Osteocyte (in vitro differentiated cells): ENCODE data around the gene APOBEC3H. TPM values are rescaled to one million over a fixed set of nuclear protein-coding genes. Genes with fewer than 3 reads are reported as not detected.

Experiments
- DNase-seq: peaks from one replicate; pipeline ENCODE4 v3.0.0; 2021; ENCODE audit warnings: mixed read lengths; ENCODE audit not compliant: unreplicated experiment; ENCODE audit errors: extremely low spot score
- H3K27ac Mint-ChIP-seq: one replicate; pipeline ENCODE4 v1.8.0; 2021; ENCODE audit warnings: mild to moderate bottlenecking, mixed read lengths; ENCODE audit not compliant: unreplicated experiment
- H3K27me3 Mint-ChIP-seq: one replicate; pipeline ENCODE4 v1.8.0; 2021; ENCODE audit warnings: mixed read lengths; ENCODE audit not compliant: unreplicated experiment
- H3K36me3 Mint-ChIP-seq: one replicate; pipeline ENCODE4 v1.8.0; 2021; ENCODE audit warnings: mixed read lengths; ENCODE audit not compliant: unreplicated experiment
- H3K4me1 Mint-ChIP-seq: one replicate; pipeline ENCODE4 v1.8.0; 2021; ENCODE audit warnings: mixed read lengths; ENCODE audit not compliant: unreplicated experiment
- H3K4me3 Mint-ChIP-seq: one replicate; pipeline ENCODE4 v1.8.0; 2021; ENCODE audit warnings: mild to moderate bottlenecking, moderate library complexity, mixed read lengths; ENCODE audit not compliant: unreplicated experiment
- H3K9me3 Mint-ChIP-seq: one replicate; pipeline ENCODE4 v1.8.0; 2021; ENCODE audit warnings: mixed read lengths; ENCODE audit not compliant: unreplicated experiment
- CTCF ChIP-seq: fragments of 200-600 bp; sonication (generic); IDR thresholded peaks from 2 replicates; pipeline ENCODE4 v1.5.0; 2021; ENCODE audit warnings: antibody characterized with exemption, mild to moderate bottlenecking, moderate library complexity
- total RNA-seq: library from RNA; stranded (reverse); gene quantifications from 2 replicates; pipeline ENCODE4 v1.2.1, GENCODE V29; 2021

Gene APOBEC3H
- total RNA-seq, 1 donor from 2014 or later, result not detected

- H3K27me3 Mint-ChIP-seq, result peaks cover 17% of the 10 kb centered on the region
Measured at GRCh38 chr22:39122772-39123470, 25.9 kb downstream of the APOBEC3H start.

GRCh38 chr22:39123751-39124581, 26.9 kb downstream of the APOBEC3H start:
- H3K4me1 Mint-ChIP-seq, result peaks cover 2% of the 10 kb centered on the region
- H3K9me3 Mint-ChIP-seq, result no peaks in the 10 kb centered on the region
- H3K36me3 Mint-ChIP-seq, result no peaks in the 10 kb centered on the region
- peaks cover 10% of the 10 kb centered on the region for H3K27me3 Mint-ChIP-seq
- H3K27ac Mint-ChIP-seq, result no peak overlapping the region
- DNase-seq, result no peak
- no peak overlapping the region for H3K4me3 Mint-ChIP-seq
- TF ChIP-seq CTCF, result no peak

More at GRCh38 chr22:39122772-39123470, 25.9 kb downstream of the APOBEC3H start:
- Mint-ChIP-seq H3K27ac (no peak overlapping the region), H3K4me3 (no peak overlapping the region), H3K9me3 (no peaks in the 10 kb centered on the region), H3K4me1 (peaks cover 2% of the 10 kb centered on the region), H3K36me3 (no peaks in the 10 kb centered on the region)
- no peak for TF ChIP-seq CTCF
- no peak for DNase-seq

- DNase-seq, result no peak
- Mint-ChIP-seq H3K36me3 (no peaks in the 10 kb centered on the region), H3K4me1 (peaks cover 2% of the 10 kb centered on the region), H3K27ac (no peak overlapping the region), H3K27me3 (peaks cover 7% of the 10 kb centered on the region), H3K9me3 (no peaks in the 10 kb centered on the region), H3K4me3 (no peak overlapping the region)
- no peak for TF ChIP-seq CTCF
Measured at GRCh38 chr22:39125622-39126021, 28.6 kb downstream of the APOBEC3H start.

DNA sequence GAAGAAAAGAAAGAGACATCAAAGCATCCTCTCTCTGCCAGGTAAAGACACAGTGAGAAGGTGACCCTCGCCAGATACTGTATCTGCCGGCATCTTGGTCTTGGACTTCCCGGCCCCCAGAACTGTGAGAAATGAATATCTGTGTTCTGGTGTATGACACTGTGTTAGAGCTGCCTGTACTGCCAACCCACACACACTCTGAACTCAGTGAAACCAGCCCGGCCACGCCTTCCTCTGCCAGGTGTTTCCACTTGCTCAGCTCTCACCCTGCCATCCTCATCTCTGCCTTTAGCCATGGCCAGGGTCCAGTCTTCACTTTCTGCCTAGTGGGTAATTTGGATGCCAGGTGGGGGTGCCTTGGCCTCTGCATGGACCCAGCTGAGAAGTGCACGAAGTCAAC, 31.5 kb downstream of the APOBEC3H start:
- H3K4me3 Mint-ChIP-seq, result no peak overlapping the region
- peaks cover 10% of the 10 kb centered on the region for H3K4me1 Mint-ChIP-seq
- H3K9me3 Mint-ChIP-seq, result no peaks in the 10 kb centered on the region
- no peak for TF ChIP-seq CTCF
- no peak for DNase-seq
- peaks cover 2% of the 10 kb centered on the region for H3K36me3 Mint-ChIP-seq
- H3K27me3 Mint-ChIP-seq, result no peaks in the 10 kb centered on the region
- H3K27ac Mint-ChIP-seq, result no peak overlapping the region

- no peak for TF ChIP-seq CTCF
- DNase-seq, result no peak
- Mint-ChIP-seq H3K4me3 (no peak overlapping the region), H3K27ac (no peak overlapping the region), H3K4me1 (peaks cover 9% of the 10 kb centered on the region), H3K36me3 (peaks cover 3% of the 10 kb centered on the region), H3K27me3 (no peaks in the 10 kb centered on the region), H3K9me3 (no peaks in the 10 kb centered on the region)
Measured at GRCh38 chr22:39129081-39129480, 32.0 kb downstream of the APOBEC3H start.
